AG04450 (cell line): Measurements from ENCODE around the gene SPTBN5. TPM values are rescaled to one million over a fixed set of nuclear protein-coding genes. Genes with fewer than 3 reads are reported as not detected.

ENCODE experiments used
- CTCF ChIA-PET: fragments of 300-600, 350-600 bp; formaldehyde crosslinking; extraction: SDS; loops from one replicate; lab custom pipeline; 2022; ENCODE audit warnings: antibody characterized with exemption, inconsistent platforms; lab: Charles Lee
- POLR2A ChIA-PET: fragments of 350-600 bp; formaldehyde crosslinking; extraction: SDS; loops from one replicate; lab custom pipeline; 2021; ENCODE audit warnings: antibody characterized with exemption, inconsistent platforms; lab: Yijun Ruan, JAX
- DNase-seq: peaks from one replicate; pipeline ENCODE4 v3.0.0-alpha.2; 2011; ENCODE audit warnings: low read depth, low spot score
- H3K27ac ChIP-seq: one replicate; pipeline ENCODE4 v1.5.1; 2012; ENCODE audit warnings: low read depth, low read length, control low read depth
- H3K27me3 ChIP-seq: one replicate; pipeline ENCODE4 v1.6.0; 2012; ENCODE audit warnings: low read length; ENCODE audit not compliant: control insufficient read depth, insufficient read depth
- H3K4me3 ChIP-seq: 2 replicates; pipeline ENCODE4 v1.5.1; 2011; ENCODE audit warnings: mild to moderate bottlenecking, low read depth, low read length, control low read depth
- H3K9me3 ChIP-seq: 2 replicates; pipeline ENCODE4 v1.5.1; 2012; ENCODE audit warnings: low read length; ENCODE audit not compliant: control insufficient read depth, insufficient read depth
- CTCF ChIP-seq: IDR thresholded peaks from 2 replicates; pipeline ENCODE4 v1.5.1; 2011; ENCODE audit warnings: low read depth, low read length, control low read depth, inconsistent platforms
- polyA plus RNA-seq: library from polyadenylated mRNA; depleted of rRNA; stranded (reverse); fragments of >200 nt; gene quantifications from 2 replicates; pipeline ENCODE4 v1.2.3, GENCODE V29; 2011

SPTBN5 gene
- polyA plus RNA-seq, 1 experiment, result 0.14 TPM

- peaks cover 8% of the 10 kb centered on the region for H3K9me3 ChIP-seq
- H3K27ac ChIP-seq, result peak overlapping the region; percentile 11
- TF ChIP-seq CTCF, result no peak
- ChIA-PET CTCF (interaction anchor here (0.5 to 2.4 kb wide), 33 partner anchors 10 to 439 kb away, joined by 3 to 33 read pairs (median 4); partner anchors contain the start of gene MAPKBP1), POLR2A (interaction anchor here (0.6 to 1.5 kb wide), 2 partner anchors 35 to 304 kb away, joined by 3 to 12 read pairs; no protein-coding TSS in a partner anchor)
- no peak overlapping the region for H3K4me3 ChIP-seq
- no peak for DNase-seq
- no peaks in the 10 kb centered on the region for H3K27me3 ChIP-seq
Observed at GRCh38 chr15:41905036-41905793, 11.4 kb upstream of the SPTBN5 start.

- H3K4me3 ChIP-seq, result no peak overlapping the region
- peak; percentile 90 for TF ChIP-seq CTCF
- ChIA-PET POLR2A (interaction anchor here (0.6 to 1.5 kb wide), 2 partner anchors 34 to 303 kb away, joined by 3 to 12 read pairs; no protein-coding TSS in a partner anchor), CTCF (interaction anchor here (0.5 to 2.4 kb wide), 34 partner anchors 9 to 438 kb away, joined by 3 to 33 read pairs (median 4); partner anchors contain the start of gene MAPKBP1)
- H3K27me3 ChIP-seq, result no peaks in the 10 kb centered on the region
- DNase-seq, result peak; percentile 15
- peak overlapping the region; percentile 11 for H3K27ac ChIP-seq
- peaks cover 8% of the 10 kb centered on the region for H3K9me3 ChIP-seq
Observed at GRCh38 chr15:41904541-41905005, 10.7 kb upstream of the SPTBN5 start.

- Histone ChIP-seq H3K9me3 (peaks cover 8% of the 10 kb centered on the region), H3K27ac (no peak overlapping the region), H3K4me3 (no peak overlapping the region), H3K27me3 (no peaks in the 10 kb centered on the region)
- no peak for DNase-seq
- no peak for TF ChIP-seq CTCF
- CTCF ChIA-PET, result interaction anchor here (0.5 to 2.4 kb wide), 10 partner anchors 9 to 307 kb away, joined by 3 to 33 read pairs (median 6); partner anchors contain the start of gene MAPKBP1
- POLR2A ChIA-PET, result interaction anchor here (1.5 kb wide), 1 partner anchor 33 kb away, joined by 3 read pairs; no protein-coding TSS in a partner anchor
Observed at GRCh38 chr15:41903782-41904181, 9.9 kb upstream of the SPTBN5 start.

GRCh38 chr15:41901431-41901830 lies 7.6 kb upstream of the SPTBN5 start:
- no peak for DNase-seq
- peaks cover 2% of the 10 kb centered on the region for H3K9me3 ChIP-seq
- CTCF ChIA-PET, result interaction anchor here (0.8 to 1.8 kb wide), 2 partner anchors 125 to 128 kb away, joined by 4 to 6 read pairs; partner anchors contain the start of gene MAPKBP1
- POLR2A ChIA-PET, result no interaction called here
- H3K4me3 ChIP-seq, result no peak overlapping the region
- H3K27ac ChIP-seq, result no peak overlapping the region
- H3K27me3 ChIP-seq, result no peaks in the 10 kb centered on the region
- TF ChIP-seq CTCF, result no peak
